ENCODE data around the gene GNB4.

The GNB4 gene

DNA sequence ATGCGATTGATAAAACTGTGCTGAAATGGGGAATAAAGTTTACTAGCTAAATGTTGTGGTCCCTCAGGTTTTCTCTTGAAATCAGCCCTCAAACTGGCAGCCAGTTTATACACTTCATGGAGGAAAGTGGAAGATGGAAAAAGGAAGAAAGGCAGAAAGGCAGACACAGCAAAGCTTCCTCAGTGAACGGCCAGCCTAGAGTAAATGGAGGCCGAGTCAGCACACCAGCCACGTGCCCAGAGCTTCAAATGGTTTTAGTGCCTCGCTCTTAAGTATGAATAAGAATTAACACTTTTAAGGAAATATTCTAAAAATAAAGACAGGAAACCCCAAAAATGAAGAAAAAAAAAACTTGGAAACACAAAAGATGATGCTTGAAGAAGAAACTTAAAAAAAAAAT is 48.3 kb downstream of the GNB4 start:
- DNase-seq (ENCODE audit: extremely low spot score) = no peak
- TF ChIP-seq CTCF (IDR thresholded peaks at IDR 0.05; ENCODE audit: control extremely low read depth, extremely low read depth, low read depth, missing control alignments) = no peak
- ChIA-PET POLR2A (no interaction called here), CTCF (interaction anchor here (1.0 to 1.2 kb wide), 4 partner anchors 10 to 157 kb away, joined by 3 to 5 read pairs (median 4); no protein-coding TSS in a partner anchor)

DNA sequence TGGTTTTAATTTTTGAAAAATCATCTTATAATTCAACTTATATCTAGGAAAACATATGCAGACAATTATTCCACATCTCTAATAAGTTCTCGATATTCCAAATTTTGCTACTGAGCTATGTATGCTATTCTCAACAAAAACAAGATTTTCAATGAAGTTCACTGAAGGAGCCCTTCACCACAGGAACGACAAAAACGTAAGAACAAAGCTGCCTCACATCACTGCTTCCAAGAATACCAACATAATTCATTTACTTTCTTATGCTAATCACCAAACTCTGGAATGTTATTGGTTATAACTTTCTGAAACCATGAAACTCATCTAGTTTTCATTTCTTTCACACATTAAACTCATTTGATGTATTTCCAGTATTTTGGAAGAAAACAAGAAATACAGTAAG is 49.7 kb downstream of the GNB4 start:
- DNase-seq (ENCODE audit: extremely low spot score) = no peak
- POLR2A ChIA-PET = no interaction called here

GRCh38 chr3:179398574-179399231 is 52.6 kb downstream of the GNB4 start:
- CTCF ChIA-PET = interaction anchor here (1.8 kb wide), 1 partner anchor 13 kb away, joined by 6 read pairs; no protein-coding TSS in a partner anchor
- POLR2A ChIA-PET = no interaction called here
- no peak for TF ChIP-seq CTCF (IDR thresholded peaks at IDR 0.05; ENCODE audit: control extremely low read depth, extremely low read depth, low read depth, missing control alignments)
- no peak for DNase-seq (ENCODE audit: extremely low spot score)

More for the DNA sequence above, 49.7 kb downstream of the GNB4 start:
- CTCF ChIA-PET = interaction anchor here (1.0 to 1.6 kb wide), 3 partner anchors 8 to 11 kb away, joined by 3 to 6 read pairs (median 4); no protein-coding TSS in a partner anchor
- TF ChIP-seq CTCF (IDR thresholded peaks at IDR 0.05; ENCODE audit: control extremely low read depth, extremely low read depth, low read depth, missing control alignments) = no peak

GRCh38 chr3:179391906-179392305 is 59.4 kb downstream of the GNB4 start:
- ChIA-PET CTCF (interaction anchor here (1.6 kb wide), 1 partner anchor 18 kb away, joined by 3 read pairs; no protein-coding TSS in a partner anchor), POLR2A (no interaction called here)

DNA sequence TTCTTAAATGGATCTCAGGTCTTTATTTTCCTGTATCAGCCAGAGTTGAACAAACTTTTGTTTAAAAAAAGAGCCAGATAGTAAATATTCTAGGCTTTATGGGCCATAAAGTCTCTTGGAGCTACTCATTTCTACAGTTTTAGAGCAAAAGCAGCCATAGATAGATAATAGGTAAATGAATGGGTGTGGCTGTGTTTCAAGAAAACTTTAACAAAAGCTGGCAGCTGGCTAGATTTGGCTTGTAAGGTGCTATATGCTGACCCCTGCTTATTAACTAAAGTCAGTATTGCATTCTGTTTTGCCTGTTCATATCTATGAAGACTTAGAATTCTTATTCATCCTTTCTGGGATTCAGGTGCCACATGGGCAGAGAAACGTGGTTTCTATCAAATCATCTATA is 74.8 kb downstream of the GNB4 start:
- DNase-seq (ENCODE audit: extremely low spot score) = no peak
- ChIA-PET CTCF (interaction anchor here (1.5 kb wide), 1 partner anchor 12 kb away, joined by 3 read pairs; no protein-coding TSS in a partner anchor), POLR2A (no interaction called here)
- TF ChIP-seq CTCF (IDR thresholded peaks at IDR 0.05; ENCODE audit: control extremely low read depth, extremely low read depth, low read depth, missing control alignments) = no peak

More at GRCh38 chr3:179391906-179392305, 59.4 kb downstream of the GNB4 start:
- no peak for TF ChIP-seq CTCF (IDR thresholded peaks at IDR 0.05; ENCODE audit: control extremely low read depth, extremely low read depth, low read depth, missing control alignments)
- DNase-seq (ENCODE audit: extremely low spot score) = no peak

- ChIA-PET CTCF (interaction anchor here (1.5 kb wide), 1 partner anchor 11 kb away, joined by 3 read pairs; no protein-coding TSS in a partner anchor), POLR2A (no interaction called here)
- no peak for TF ChIP-seq CTCF (IDR thresholded peaks at IDR 0.05; ENCODE audit: control extremely low read depth, extremely low read depth, low read depth, missing control alignments)
- DNase-seq (ENCODE audit: extremely low spot score) = no peak
Observed at GRCh38 chr3:179375091-179375999, 75.9 kb downstream of the GNB4 start.

Measured in GM10248 (cell line).